ENCODE data around the gene MAST4. TPM values are rescaled to one million over a fixed set of nuclear protein-coding genes. Genes with fewer than 3 reads are reported as not detected.

MAST4 gene
- total RNA-seq, 1 donor from 2014 or later = 112 TPM

DNA sequence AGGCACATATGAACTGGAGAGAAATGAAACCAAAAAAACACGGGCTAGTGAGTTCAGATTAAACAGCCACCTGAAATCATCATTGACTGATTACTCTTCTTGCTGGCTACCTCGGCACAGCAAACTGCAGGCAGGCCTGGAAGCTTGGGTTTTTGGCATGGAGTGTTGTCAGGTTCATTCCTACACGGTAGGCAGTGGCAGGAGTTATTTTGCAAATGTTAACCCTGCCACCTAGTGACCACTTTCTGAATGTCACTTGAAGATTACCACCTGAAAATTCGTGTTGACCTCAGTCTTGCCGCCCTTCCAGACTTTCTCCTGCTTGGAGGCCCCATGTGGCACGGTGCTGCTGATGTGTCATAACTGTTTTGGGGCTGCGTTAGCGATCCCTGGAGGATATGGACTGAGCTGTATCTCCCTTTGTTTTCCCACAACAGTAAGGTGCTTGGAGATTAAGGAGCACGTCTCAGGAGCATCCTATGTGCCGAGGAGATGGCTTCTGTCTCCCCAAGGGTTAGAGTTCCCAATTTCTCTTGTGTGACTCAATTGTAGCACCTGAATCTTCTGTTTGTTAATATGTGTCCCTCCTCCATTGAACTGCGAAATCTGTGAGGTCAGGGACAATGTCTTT, 613.1 kb downstream of the MAST4 start:
- no peaks in the 10 kb centered on the region for H3K9me3 Mint-ChIP-seq (ENCODE audit: unreplicated experiment)
- TF ChIP-seq, protein P1, sequence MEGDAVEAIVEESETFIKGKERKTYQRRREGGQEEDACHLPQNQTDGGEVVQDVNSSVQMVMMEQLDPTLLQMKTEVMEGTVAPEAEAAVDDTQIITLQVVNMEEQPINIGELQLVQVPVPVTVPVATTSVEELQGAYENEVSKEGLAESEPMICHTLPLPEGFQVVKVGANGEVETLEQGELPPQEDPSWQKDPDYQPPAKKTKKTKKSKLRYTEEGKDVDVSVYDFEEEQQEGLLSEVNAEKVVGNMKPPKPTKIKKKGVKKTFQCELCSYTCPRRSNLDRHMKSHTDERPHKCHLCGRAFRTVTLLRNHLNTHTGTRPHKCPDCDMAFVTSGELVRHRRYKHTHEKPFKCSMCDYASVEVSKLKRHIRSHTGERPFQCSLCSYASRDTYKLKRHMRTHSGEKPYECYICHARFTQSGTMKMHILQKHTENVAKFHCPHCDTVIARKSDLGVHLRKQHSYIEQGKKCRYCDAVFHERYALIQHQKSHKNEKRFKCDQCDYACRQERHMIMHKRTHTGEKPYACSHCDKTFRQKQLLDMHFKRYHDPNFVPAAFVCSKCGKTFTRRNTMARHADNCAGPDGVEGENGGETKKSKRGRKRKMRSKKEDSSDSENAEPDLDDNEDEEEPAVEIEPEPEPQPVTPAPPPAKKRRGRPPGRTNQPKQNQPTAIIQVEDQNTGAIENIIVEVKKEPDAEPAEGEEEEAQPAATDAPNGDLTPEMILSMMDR (IDR thresholded peaks at IDR 0.05; ENCODE audit: unreplicated experiment) = peak; percentile 87
- no peaks in the 10 kb centered on the region for H3K4me1 Mint-ChIP-seq (ENCODE audit: unreplicated experiment)
- H3K36me3 Mint-ChIP-seq (ENCODE audit: low read depth, unreplicated experiment) = peaks cover 4% of the 10 kb centered on the region
- no peak overlapping the region for H3K27ac Mint-ChIP-seq (ENCODE audit: unreplicated experiment)
- H3K27me3 Mint-ChIP-seq (ENCODE audit: unreplicated experiment) = peaks cover 3% of the 10 kb centered on the region
- peak; percentile 71 for DNase-seq (ENCODE audit: low spot score)
- no peak overlapping the region for H3K4me3 Mint-ChIP-seq (ENCODE audit: unreplicated experiment)

DNA sequence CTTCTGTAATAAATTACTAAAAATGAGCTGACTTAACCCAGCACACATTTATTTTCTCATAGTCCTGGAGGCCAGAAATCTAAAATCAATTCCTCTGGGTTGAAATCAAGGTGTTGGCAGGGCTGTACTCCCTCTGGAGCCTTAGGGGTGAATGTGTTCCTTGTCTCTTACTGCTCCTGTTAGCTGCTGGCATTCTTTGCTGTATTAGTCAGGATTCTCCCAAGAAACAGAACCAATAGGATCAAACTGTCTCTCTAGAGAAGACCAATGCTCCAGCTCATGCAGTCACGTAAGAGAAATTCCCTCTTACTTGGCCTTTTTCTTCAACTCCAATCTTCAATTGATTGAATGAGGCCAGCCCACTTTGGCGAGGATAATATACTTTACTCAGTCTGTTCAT, 615.7 kb downstream of the MAST4 start:
- Mint-ChIP-seq H3K4me3 (ENCODE audit: unreplicated experiment) (no peak overlapping the region), H3K36me3 (ENCODE audit: low read depth, unreplicated experiment) (peaks cover 4% of the 10 kb centered on the region), H3K4me1 (ENCODE audit: unreplicated experiment) (peaks cover 12% of the 10 kb centered on the region), H3K27ac (ENCODE audit: unreplicated experiment) (no peak overlapping the region), H3K9me3 (ENCODE audit: unreplicated experiment) (no peaks in the 10 kb centered on the region), H3K27me3 (ENCODE audit: unreplicated experiment) (peaks cover 6% of the 10 kb centered on the region)
- TF ChIP-seq, protein P1 (IDR thresholded peaks at IDR 0.05; ENCODE audit: unreplicated experiment) = no peak
- DNase-seq (ENCODE audit: low spot score) = no peak

DNA sequence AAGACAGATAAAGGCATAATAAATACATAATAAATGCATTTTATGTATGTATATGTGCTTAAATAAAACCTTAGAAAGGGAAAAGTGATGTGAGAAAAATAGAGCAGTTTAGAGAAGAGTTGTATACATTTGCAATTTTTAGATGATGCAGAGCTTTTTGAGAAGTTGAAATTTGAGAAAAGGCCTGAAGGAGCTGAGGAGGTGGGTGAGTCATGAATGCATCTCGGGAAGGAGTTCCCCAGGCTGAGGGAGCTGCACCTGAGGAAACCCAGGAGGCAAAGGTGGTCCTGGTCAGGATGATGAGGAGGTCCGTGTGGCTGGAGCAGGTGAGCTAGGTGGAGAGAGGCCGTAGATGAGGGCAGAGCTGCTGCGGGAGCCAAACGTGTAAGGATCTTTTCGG, 617.8 kb downstream of the MAST4 start:
- DNase-seq (ENCODE audit: low spot score) = no peak
- H3K4me1 Mint-ChIP-seq (ENCODE audit: unreplicated experiment) = peaks cover 12% of the 10 kb centered on the region
- TF ChIP-seq, protein P1 (IDR thresholded peaks at IDR 0.05; ENCODE audit: unreplicated experiment) = no peak
- no peak overlapping the region for H3K4me3 Mint-ChIP-seq (ENCODE audit: unreplicated experiment)
- no peak overlapping the region for H3K27ac Mint-ChIP-seq (ENCODE audit: unreplicated experiment)
- peaks cover 4% of the 10 kb centered on the region for H3K36me3 Mint-ChIP-seq (ENCODE audit: low read depth, unreplicated experiment)
- H3K9me3 Mint-ChIP-seq (ENCODE audit: unreplicated experiment) = no peaks in the 10 kb centered on the region
- peaks cover 6% of the 10 kb centered on the region for H3K27me3 Mint-ChIP-seq (ENCODE audit: unreplicated experiment)

DNA sequence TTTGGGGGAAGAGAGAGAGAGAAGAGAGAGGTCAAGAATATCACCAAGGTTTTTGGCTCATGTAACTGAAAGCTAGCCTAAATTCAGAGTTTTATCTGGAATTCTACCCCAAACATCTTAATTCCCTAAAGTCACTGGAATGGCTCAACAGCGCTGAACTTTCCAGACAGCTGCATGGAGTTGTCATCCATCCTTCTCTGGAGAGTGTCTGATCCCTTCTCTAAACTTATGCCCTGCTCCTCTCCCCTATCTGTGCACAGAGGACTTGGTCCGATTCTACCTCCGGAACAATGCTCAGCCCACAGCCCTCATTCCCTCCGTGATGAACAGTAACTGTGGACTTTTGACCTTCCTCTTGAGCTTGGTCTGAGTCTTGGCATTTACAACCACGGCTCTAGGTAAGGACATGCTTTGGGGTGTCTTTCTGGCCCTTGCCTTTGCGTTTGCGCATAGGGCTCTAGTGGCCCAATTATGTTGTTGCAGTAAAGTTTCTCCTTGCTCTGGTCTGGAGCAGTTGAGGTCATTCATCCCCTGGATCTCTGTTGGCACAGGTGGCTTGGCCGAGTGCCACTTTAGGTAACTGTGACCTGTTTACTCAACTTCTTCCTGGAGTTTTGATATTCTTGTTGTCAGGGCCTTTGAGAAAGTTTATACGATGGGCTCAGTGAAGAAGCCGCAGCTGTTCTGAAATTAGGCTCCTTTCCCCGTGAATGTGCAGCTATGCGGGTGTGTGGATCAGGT, 618.7 kb downstream of the MAST4 start:
- Mint-ChIP-seq H3K4me1 (ENCODE audit: unreplicated experiment) (peaks cover 12% of the 10 kb centered on the region), H3K27ac (ENCODE audit: unreplicated experiment) (no peak overlapping the region), H3K4me3 (ENCODE audit: unreplicated experiment) (no peak overlapping the region), H3K27me3 (ENCODE audit: unreplicated experiment) (peaks cover 7% of the 10 kb centered on the region), H3K9me3 (ENCODE audit: unreplicated experiment) (no peaks in the 10 kb centered on the region), H3K36me3 (ENCODE audit: low read depth, unreplicated experiment) (peaks cover 4% of the 10 kb centered on the region)
- no peak for DNase-seq (ENCODE audit: low spot score)
- TF ChIP-seq, protein P1 (IDR thresholded peaks at IDR 0.05; ENCODE audit: unreplicated experiment) = no peak

All from endothelial cell (in vitro differentiated cells).